ENCODE results near the gene CDK14.

The CDK14 gene

DNA sequence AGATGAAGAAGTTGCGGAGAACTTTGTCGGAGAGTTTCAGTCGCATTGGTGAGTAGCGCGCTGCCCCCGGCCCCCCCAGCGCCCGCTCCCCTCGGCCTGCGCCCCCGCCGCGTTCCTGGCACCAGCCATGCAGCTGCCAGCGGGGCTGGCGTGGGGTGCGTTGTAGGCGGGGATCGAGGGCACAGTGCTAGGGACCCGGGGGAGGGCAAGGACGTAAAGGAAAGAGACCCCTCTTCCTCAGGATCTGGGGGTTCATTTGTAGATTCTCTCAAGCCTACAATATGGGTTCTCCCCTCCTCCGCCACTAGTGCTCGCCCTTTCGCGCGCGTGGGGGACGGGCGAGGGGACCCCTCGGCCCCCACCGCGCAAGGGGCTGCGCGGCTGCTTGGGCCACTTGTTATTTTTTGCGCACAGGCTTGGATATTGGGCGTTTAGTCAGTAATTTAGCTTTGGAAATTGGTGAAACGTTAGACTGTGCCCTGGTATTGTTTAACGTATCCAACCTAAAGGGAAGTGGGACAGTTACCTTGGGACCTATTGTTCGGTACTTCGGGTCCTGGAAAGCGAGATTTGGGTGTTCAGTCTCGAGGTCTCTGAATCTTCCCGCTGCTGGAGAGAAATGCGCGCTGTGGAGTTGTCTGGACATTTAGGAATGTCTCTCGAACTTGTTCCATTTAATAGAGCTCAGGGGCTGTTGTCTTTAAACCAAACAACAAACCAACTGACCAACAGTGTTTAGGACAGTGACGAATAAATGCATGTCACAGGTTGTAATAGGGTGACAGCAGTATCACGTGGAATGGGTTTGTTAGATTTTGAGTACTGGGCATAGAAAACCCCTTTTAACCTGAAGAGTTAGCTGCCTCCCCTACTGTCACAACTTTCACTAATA, 796 bp downstream of the CDK14 start:
- FAIRE-seq, result peak; percentile 76
- DNase-seq (ENCODE audit: low spot score), result peak; percentile 62

DNA sequence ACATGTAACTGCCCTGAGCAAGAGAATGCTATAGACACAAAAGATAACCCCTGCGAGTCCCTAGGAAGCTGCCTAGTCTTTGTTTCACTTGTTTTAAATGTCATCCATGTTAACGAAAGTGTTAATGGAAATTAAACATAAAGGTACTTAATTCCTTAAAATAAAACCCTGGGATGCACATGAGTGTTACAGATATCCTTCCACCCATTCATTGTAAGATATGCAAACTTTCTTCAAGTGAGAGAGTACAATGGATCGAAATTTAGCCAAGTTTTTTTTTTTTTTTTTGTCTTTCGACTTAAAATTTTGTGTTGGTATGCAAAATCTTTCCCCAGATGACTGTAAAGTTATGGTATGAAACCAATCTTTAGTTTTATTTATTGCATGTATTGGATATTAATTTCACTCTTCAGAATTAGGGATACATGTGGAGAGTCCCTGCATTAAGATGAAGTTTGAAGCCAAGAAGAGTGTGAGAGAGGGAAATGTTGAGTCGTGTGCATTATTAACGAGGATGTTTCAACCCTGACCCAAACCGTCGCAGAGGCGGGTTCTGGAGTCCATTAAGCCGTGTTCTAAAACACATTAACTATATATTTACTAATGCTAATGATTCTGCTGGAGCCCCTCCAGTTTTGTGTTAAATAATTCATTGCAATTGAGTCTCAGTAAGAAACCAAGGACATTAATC, 1.6 kb downstream of the CDK14 start:
- DNase-seq (ENCODE audit: low spot score) (no peak), FAIRE-seq (no peak)

DNA sequence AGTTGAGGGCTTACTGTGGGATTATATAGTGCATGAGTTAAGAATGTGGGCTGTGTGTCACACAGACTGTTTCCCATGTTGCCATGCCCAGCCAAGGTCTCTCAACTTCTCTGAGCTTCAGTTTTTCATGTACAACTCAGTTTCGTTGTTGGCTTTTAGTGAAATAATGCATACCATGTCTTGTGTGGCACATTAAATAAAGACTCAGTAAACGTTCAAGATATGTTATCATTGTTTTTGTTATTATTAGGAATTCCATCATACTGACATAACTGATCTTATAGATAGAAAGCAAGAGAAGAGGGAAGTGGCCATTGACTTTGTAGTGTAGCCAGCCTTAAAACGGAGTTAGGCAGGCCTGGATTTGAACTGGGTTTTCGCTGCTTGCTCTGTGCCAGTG, 2.9 kb downstream of the CDK14 start:
- FAIRE-seq, result peak; percentile 53
- DNase-seq (ENCODE audit: low spot score), result no peak

DNA sequence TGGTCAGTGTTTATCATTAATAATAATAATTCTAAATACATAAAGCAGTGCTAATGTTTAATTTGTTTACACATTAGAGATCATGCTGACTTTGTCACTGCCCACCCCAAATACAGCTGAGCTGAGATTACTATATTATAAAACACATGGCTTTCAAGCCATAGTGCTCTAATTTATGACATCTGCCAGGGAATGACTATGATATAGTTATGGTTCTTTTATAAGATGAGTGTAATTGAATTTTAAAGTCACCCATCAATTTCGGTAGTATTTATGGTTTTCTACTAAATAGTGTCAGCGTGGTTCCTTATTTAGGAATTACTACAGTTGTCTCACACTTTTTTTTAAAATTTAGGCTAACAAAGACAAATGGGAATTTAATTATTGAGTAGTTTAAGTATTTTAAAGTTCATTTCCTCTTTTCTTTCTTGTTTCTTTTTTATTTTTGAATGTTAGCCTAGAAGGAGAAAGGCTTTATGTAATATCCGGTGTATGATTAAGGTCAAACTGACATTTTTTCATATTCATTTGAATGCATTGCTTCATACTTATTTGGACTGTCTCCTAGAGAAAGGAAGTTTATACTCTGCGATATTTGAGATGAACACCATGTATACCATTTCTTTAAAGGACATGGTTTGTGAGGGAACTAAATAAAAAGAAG, 3.9 kb downstream of the CDK14 start:
- FAIRE-seq (no peak), DNase-seq (ENCODE audit: low spot score) (no peak)

DNA sequence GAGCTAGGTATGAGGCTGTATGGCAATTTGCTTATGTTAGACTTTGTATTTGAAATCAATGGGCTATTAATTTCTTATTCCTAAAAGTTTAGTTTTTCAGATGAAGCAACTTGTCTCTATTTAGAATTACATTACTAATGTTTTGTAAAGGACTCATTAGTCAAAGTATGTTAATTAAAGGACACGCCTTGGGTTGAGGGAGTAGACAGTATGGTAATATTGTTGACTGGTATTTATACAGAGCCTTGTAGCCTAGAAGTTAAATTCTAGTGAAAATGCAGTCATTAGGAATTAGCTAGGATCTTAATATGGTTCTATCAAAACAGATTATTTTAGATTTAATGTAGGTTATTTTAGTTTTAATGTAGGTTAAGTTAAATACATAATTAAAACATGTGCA, 6.2 kb downstream of the CDK14 start:
- DNase-seq (ENCODE audit: low spot score) (no peak), FAIRE-seq (no peak)

DNA sequence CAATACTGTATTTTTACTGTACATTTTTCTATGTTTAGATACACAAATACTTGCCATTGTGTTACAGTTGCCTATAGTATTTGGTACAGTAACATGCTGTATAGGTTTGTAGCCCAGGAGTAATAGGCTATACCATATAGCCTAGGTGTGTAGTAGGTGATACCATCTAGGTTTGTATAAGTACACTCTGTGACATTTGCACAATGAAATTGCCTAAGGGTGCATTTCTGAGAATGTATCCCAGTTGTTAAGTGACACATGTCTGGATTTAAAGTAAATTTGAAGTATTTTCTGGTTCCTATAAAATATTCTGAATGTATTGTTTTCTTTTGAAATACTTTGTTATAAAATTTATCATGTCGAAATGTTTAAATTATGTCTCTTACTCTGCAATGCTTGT, 7.2 kb downstream of the CDK14 start:
- DNase-seq (ENCODE audit: low spot score) (no peak), FAIRE-seq (no peak)

DNA sequence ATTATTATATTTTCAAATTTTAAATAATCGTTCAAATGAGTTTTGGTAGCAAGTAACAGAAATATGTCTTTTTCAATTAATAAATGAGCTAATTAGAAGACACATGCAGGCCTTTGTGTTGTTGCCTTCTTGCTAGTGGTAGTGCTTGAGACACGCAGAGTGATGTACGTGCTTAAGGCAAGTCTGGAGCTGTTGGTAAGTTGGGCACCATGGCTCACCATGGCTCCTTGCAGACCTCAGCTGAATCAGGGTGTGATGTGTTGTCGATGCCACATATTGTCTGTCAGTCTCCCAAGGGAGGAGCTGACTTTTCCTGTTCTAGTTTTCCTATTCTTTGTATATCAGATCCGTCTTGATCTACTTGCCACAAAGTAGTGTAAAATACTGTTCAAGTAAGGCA, 8.3 kb downstream of the CDK14 start:
- FAIRE-seq (peak; percentile 32), DNase-seq (ENCODE audit: low spot score) (no peak)

DNA sequence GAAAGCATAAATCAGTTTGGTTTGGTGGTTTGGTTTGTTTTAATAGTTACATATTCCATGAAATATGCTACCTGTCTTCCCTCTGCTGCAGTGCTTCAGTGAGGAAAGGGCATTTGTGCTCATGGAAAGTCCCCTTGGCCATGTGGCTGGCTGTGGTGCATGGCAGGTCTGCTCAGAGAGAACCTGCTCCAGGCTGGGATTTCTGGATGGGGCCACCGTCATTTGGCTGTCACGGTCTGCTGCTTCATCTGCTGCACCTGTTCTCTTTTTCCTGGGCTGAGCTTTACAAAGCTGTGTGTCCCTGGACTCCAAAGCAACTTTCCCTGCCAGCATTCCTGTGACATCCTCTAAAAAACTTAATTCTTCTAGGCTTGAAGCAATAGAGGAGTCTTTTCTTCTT, 8.9 kb downstream of the CDK14 start:
- DNase-seq (ENCODE audit: low spot score) (no peak), FAIRE-seq (peak; percentile 58)

DNA sequence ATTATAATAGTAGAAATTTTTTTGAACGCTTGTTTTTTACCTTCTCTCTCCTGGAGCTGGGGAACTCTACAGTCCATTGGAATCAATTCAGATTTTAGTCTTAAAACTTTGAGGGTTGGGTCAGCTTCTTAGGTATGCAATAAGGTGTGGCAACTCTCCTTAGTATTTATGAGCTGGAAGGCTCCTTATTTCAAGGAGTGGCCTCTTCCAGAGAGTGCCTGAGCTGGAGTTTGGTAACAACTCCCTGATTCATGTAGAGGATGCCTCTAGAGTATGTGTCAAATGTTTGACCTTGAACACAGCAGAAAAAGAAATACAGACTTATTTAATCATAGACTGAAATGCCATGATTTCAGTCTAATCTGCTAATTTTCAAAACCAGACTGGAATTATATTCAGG, 11.1 kb downstream of the CDK14 start:
- FAIRE-seq (no peak), DNase-seq (ENCODE audit: low spot score) (no peak)

DNA sequence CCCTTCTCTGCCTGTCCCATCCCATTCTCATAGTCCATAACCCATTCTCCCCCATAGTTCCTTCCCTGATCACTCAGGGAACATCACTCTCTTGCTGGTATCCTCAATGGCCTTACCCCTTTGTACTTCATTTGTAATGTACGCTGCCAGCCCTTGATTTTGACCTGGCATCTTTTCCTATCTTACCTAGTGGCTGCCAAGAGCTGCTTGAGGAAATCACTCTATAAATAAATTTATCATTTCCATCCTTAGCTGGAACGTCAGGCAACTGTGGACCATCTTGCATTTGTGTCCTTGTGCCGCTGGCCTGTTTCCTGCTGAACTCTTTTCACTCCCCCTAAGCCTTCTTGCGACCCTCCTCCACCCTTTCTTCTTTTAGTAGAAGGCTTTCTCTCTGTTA, 14.0 kb downstream of the CDK14 start:
- DNase-seq (ENCODE audit: low spot score), result no peak
- no peak for FAIRE-seq

DNA sequence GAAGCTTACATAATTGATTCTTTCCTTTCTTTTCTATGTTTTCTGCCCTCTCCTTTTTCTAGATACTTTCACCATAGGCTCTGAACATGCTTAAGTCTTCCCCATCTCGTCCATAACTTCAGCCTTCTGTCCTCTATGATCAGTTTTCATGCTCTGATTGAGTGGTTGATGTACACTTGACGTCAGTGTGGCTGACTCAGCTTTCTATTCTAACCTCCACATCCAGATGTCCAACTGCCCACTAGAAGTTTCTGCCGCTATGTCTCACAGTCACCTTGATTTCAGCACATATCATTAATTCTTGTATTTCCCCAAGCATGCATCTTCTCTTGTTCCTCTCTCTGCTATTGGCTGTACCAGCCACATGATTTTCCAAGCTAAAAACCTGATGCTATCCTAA, 15.0 kb downstream of the CDK14 start:
- DNase-seq (ENCODE audit: low spot score), result no peak
- no peak for FAIRE-seq

DNA sequence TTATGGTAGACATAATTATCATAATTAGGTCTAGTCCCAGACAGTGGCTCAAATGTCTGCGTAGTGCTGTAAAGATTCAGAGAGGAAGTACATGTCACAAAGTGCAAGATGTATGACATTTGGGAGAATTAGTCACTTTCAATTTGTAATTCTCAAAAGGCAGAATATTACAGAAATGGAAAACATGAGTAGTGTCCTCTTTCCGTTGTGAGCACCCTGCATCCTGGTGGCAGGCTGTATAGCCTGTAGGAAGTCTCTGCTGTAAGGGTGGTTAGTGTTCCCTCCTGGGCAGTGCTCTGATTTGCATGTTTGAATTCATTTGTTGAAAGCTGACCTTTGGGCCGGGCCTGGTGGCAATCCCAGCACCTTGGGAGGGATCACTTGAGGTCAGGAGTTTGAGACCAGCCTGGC, 17.0 kb downstream of the CDK14 start:
- no peak for FAIRE-seq
- DNase-seq (ENCODE audit: low spot score), result no peak

DNA sequence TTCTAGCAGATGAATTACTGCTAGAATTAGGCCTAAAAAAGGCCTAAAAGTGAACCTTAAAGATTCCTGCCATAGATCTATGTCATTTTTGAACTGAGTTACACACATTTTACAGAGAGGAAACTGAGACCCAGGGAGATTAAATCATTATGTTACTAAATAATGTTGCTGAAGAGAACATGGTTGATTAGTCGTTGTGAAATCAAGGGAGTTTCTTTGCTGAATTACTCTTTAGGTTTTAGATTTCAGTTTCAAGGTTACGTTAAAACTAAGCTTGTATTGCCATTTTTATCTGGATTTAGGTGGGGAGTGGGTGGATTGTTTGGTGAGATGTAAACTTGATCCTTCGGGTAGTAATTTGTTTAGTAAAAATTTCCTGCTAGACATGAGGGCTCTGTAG, 21.3 kb downstream of the CDK14 start:
- no peak for FAIRE-seq
- DNase-seq (ENCODE audit: low spot score), result no peak

DNA sequence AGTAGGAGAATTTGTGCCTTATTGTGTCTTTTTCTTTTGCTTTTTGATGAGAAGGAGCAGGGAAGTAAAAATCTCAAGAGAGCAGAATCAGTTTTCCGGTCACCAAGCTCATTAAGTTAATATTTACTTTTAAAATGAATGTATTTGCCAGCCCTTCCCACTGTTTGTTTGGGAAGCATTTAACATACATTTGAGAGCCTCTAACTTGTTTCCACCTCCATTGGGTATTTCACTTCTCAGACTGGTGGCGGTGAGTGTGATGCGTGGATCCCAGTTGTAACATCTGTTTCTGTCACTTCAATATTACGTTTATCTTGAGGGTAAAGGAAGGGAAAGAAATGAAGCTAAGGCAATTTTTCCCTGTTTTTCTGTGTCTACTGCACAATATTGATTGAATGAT, 22.8 kb downstream of the CDK14 start:
- no peak for DNase-seq (ENCODE audit: low spot score)
- FAIRE-seq, result peak; percentile 20

DNA sequence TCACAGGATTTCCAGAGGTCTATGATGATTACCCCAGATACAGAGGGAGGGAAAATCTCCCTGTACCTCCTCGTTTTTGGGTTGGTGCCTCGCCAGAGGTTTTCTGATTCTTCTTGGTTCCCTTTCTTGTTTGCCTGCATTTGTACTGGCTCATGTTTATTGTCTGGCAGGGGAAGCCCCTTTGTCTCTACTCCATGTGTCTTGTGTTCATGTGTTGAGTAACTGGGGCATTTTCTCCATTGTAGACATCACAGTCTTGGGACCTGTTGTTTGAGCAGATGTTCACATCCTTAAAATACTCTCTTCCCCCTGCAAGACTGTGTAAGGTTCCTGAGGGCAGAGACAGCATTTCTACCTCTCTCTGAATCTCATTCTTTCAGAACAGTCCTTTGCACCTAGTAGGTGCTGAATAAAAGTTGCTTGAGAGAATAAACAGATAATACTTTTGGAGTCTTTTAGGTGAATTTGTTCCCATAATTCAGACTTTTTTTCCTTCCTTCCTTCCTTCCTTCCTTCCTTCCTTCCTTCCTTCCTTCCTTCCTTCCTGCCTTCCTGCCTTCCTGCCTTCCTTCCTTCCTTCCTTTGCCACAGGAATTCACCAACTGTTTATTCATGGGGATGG, 25.1 kb downstream of the CDK14 start:
- DNase-seq (ENCODE audit: low spot score), result no peak
- no peak for FAIRE-seq

DNA sequence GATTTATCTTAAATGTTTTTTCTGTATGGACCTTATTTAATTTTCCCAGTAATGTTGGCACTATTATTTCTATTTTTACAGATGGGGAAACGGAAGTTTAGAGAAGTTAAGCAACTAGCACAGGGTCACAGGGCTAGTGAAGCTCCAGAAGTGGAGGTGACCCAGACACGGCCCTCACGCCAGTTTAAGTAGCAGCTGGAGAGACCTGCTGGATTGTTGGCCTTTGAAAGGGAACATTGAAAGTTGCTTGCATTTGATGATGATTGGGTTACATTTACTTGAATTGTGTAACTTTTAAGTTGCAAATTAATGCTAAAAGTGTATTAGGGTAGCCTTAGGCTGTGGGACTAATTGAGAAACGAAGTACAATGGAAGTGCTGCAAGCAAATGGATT, 25.6 kb downstream of the CDK14 start:
- no peak for FAIRE-seq
- no peak for DNase-seq (ENCODE audit: low spot score)

DNA sequence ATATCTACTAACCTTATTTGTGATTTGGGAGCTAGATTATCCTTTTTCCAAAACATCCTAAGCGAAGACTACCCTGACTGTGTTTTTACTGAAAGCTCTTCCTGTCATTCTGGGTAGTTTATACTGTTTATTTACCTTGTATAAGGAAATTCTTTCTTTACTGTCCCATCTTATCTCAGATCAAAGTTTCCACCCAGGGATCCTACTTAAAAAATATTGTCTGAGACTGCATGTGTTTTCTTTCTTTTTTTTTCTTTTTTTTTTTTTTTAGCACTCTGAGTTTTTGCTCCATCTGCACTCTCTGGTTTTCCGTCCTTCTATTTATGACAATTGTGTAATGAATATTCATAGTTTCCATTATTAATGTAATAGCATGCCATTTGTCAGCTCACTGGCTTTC, 26.5 kb downstream of the CDK14 start:
- no peak for DNase-seq (ENCODE audit: low spot score)

DNA sequence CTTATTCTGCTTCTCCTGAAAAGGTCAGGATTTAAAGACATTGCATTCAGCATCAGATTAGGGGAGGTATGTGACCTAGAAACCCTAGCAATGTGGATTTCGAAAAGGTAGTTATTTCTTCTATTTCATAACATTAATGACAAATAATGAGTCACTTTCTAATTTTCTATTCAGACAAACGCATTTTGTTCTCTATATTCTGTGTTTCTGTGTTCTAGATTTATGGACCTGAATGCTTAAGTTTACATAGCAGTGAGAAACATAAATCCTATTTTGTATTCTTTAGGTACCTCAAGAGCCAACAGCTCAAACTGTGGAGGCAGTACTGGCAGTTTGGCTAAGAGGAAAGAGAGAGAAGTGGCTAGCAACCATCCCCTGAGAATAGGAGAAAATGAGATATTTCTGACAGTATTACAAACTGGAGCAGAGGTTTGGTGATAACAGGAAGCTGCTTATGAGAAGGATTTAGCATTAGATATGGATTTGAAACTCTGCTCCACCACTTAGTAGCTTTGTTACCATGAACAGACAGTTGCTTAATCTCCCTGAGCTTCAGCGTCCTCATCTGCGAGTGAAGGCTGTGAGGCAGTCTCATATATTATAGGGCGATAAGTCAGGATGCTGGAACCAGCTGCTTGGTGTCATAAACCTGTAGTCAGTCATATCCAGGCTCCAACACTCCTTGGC, 28.2 kb downstream of the CDK14 start:
- peak; percentile 31 for DNase-seq (ENCODE audit: low spot score)
- FAIRE-seq, result no peak

More for the DNA sequence above, 26.5 kb downstream of the CDK14 start:
- no peak for FAIRE-seq

DNA sequence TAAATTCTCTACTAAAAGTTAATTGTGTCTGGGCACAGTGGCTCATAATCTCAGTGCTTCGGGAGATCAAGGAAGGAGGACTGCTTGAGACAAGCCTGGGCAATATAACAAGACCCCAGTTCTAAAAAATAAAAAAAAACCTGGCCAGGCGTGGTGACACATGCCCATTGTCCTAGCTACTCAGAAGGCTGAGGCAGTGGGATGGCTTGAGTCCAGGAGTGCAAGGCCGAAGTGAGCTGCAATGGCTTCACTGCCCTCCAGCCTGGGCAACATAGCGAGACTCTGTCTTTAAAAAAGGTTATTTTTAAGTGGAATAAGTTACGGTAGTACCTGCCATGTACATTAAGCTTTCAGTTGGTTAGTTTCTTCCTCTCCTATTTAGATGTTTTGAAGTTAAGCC, 28.9 kb downstream of the CDK14 start:
- DNase-seq (ENCODE audit: low spot score), result no peak
- no peak for FAIRE-seq

DNA sequence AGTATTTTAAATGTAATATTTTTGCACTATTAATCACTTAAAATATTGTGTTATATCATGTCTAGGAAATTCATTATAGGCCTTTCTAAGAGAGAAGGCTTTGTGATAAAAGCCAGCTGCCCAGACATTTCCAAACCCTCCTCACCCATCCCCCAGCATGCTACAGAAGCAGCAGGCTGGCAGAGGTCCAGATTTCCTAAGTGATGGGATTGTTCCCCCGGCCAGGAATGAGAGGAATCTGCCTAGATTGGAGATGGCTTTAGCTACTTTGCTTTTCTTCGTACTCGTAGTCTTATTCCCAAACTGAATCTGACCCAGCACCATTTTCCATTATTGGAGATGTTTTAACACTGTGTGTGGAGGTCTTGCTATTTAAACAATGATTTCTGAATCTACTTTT, 29.4 kb downstream of the CDK14 start:
- FAIRE-seq, result no peak
- DNase-seq (ENCODE audit: low spot score), result peak; percentile 81

DNA sequence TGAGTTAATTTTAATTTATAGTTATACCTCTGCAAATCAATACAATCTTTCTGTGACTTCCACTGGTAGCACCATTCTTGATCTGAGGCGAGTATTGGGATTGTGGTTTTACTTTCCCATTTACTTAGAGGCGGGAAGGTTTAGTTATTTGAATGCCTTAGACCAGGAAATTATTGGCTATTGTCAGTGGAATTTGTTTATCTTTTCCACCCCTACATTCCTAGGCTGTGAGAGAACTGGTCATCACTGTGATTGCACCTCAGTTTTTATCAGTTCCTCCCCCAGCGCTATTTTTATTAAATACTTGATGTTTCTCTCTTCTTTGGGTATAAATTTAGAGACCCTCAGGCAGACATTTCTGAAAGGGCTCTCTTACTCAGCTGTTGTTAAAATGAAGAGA, 29.9 kb downstream of the CDK14 start:
- DNase-seq (ENCODE audit: low spot score) (peak; percentile 76), FAIRE-seq (no peak)

All from urothelium cell line (cell line).